ENCODE measurements around the gene ARHGAP30. TPM values are rescaled to one million over a fixed set of nuclear protein-coding genes. Genes with fewer than 3 reads are reported as not detected.
"Not testable (repeated sequence)": the region's sequence is repeated elsewhere in the genome, so short reads cannot be mapped to it uniquely, and the experiment has no call there.

Gene ARHGAP30
- polyA plus RNA-seq, 12 donors, result 1.8 to 12.9 (median 2.9) TPM; not detected in 1

DNA sequence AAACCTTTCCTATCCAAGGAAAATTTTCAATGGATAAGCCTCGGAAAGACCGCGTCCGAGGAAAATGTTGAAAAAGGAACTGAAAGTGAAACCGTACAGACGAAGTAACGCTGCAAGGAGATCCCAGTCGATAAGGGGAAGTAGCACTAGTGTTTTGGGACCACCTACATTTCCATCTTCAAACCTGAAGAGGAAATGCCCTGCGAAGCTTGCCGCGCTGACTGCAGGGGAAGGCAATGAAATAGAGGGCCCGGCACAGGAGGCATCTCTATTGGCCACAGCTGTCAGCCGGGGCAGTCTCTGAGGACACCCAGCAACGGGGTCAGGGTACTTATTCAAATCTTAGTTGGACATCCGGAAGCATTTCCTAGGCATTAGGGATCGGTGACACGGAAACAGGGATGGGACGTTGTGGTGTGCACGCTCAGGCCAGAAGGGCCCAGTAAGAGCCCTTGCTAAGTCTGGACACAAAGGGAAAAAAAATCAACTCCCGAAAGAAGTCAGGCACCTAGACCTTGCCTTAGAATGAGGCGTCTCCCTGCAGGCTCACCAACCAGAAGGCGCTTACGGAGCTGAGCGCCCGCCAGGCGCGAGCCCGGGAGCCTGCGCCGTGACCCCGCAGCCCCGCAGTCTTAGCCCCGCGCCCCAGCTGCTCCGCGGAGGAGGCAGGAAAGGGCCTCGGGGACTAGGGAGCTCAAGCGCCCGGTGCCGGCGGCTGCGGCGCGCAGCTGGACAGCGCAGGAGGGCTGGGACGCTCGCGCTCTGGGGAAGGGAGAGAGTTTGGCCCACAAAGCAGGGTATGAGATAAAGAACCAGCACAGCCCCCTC, 24.6 kb downstream of the ARHGAP30 start:
- DNase-seq, result peak; percentile 61

DNA sequence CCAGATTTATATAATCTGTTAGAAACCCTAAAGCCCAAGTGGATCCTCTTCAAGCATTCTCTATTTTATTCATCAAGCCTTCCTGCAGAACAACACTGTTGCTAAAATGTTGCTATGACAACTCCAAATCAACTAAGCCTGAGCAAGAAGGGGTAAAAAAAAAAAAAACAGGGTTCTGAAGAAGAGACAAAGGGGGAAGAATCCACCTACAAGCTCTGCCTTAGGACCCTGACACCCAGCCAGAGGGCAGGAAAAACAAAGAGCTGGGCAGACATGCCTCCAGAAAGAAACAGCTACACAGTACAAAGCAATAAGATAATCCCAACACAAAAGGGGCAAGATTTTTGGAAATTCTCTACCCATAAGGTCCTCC, 25.2 kb downstream of the ARHGAP30 start:
- DNase-seq, result no peak

DNA sequence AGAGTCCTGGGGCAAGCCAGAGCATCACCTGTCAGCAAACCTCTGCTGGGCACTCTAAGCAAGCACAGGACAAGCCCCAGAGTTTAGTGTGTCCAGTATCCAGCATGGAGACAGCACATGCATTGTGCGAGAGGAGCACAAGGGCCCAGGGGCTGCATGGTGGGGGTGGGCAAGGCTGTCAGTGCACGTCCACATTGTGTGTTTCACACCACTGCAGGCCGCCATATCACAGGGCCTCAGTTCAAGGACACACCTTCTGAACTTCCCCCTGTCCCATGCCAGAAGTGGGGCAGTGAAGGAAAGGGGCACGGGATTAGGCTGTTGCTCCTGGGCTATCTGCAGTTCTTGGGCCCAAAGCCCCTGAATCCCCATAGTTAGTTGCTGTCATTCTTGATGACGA, 30.1 kb downstream of the ARHGAP30 start:
- DNase-seq, result no peak

DNA sequence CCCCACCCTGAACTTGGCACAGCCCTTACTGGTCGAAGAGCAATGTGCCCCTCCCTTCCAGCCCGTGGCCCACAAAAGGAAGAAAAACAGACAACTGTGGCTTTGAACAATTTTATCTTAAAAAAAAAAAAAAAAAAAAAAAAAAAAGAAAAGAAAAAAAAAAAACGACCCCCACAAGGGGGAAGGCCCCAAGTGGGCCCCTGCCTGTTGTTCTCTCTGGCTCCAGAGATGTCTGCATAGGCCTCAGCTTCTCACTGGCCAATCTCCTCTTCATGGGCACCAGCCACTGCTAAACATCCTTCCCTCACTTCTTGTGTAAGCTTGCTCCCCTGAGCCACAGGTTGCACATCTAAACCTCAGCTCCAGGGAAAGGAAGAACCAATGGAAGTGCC, 30.5 kb downstream of the ARHGAP30 start:
- DNase-seq, result no peak

DNA sequence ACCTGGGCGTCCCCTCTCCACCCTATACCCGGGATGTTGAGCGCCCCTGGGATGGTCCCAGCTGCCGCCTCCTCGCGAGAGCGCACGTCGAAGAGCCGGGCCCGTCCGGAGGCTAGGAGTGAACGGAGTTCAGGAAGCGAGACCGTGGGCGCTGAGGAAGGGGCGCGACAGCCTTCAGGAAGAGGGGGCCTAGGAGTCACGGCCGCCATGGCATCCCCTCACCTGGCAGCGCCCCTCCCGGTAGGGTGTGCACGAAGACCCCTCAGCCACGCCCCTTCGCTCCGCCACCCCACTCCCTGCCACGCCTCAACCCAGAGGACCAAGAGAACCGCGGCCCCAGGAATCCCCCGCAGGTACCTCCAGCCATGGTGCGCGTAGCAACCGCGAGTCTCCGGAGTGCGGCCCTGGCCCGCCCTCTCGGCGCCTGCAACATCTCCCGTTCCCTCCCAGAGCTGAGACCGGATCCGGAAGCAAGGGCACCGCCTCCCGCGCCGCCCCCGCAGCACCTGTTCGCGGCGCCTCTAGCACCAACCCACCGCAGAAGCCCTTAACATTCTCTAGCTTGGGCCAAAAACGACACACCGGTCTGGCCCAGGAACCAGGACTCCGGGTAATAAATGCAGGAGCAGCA, 31.1 kb downstream of the ARHGAP30 start, which contains the start of gene TSTD1:
TSS of gene TSTD1 (minus strand) at position 442 of the 631 bp plus-strand sequence. CDS start at position 367, 75 bp downstream.
- DNase-seq, result no peak

DNA sequence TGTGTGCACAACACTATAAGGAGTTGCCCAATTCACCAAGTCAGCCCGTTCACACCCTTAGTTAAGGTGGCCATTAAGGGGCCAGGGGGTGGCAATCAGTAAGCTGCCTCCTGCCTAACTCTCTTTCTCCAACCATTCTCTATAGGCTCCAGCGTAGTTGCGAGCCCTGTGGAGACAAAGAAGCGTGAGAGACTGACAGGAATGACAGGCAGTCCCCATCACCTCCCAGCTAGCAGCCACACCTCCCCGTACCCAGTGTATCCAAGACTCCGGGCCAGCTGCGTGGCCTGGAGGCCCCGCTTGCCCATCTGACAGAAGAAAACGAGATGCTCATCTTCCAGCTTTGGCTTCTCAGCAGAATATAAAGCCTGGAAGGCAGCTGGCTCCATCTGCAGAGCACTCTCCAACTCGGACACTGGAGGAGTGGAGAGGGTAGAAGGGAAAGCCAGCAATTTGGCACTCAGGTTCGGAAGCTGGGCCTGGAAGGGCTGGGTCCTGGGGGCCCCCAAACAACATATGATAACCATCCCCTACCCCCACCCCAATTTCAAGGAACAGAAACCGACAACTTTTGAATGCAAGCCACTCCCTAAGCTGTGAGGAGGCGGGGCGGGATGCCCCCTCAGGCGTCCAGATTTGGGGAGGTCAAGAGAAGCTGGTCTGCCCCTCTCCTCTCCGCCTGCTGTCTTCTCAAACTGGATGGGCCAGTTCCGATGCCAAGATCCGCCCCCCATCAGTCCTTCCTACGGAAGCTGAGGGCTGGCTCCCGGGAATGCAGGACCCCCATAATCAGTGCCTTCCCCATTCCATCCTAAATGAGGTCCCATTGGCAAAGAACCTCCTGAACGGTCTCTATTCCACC, 31.8 kb downstream of the ARHGAP30 start:
- no peak for DNase-seq

DNA sequence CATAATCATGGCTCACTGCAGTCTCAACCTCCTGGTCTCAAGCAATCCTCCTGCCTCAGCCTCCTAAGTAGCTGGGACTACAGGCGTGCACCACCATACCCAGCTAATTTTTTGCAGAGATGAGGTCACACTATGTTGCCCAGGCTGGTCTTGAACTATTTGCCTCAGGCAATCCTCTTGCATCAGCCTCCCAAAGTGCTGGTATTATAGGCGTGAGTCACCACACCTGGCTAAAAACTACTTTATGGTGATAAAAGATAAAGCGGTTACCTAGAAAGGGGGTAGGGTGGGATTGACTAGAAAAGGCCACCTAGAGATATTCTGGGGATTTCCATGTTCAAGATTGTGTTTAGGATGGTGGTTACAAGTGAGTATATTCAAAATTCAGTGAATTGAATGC, 35.9 kb downstream of the ARHGAP30 start:
- DNase-seq, result no peak

DNA sequence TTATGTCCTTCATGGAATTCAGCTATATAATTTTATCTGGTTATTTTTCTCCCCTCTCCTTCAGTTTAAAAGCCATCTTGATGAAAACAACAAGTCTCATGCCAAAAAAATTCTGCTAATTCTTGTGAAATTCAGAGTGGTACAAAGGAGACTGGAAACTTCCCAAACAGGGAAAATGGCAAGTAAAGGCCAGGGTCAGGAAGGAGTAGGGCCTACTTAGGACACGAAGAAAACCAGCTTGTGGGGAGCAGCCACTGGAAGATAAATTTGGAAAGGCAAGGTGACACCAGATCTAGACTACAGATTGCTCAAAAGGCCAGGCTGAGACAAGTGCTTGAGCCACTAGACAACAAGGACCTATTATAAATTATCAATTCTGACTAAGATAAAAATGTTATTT, 37.3 kb downstream of the ARHGAP30 start:
- DNase-seq, result no peak

DNA sequence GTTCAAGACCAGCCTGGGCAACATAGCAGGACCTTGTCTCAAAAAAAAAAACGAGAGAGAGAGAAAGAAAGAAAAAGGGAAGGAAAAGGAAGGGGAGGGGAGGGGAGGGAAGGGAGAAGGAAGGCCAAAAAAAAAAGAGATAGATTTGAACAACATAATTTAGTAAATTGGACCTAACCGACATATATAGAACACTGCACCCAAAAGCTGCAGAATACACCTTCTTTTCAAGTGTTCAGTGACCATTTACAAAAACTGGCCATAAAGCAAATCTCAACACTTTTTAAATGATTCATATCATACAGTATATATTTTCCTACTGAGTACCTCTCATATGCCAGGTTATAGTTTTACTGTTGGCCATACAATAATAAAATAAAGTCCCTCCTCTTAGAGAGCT, 37.8 kb downstream of the ARHGAP30 start:
- DNase-seq, result no peak

DNA sequence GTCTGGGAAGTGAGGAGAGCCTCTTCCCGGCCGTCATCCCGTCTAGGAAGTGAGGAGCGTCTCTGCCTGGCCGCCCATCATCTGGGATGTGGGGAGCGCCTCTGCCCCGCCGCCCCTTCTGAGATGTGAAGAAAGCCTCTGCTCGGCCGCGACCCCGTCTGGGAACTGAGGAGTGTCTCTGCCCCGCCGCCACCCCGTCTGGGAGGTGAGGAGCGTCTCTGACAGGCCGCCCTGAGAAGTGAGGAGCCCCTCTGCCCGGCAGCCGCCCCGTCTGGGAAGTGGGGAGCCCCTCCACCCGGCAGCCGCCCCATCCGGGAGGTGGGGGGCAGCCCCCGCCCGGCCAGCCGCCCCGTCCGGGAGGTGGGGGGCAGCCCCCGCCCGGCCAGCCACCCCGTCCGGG, 40.2 kb downstream of the ARHGAP30 start:
- DNase-seq, result not testable (repeated sequence)

DNA sequence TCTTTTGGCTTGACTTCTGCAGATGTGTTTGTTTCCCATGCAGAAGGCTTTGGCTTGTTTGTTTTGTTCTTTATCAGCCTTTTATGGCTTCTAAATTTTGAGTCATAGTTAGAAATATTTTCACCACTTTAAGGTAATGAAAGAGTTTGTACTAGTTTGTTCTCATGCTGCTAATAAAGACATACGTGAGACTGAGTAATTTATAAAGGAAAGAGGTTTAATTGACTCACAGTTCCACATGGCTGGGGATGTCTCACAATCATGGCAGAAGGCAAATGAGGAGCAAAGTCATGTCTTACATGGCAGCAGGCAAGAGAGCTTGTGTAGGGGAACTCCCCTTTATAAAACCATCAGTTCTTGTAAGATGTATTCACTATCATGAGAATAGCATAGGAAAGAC, 42.7 kb downstream of the ARHGAP30 start:
- DNase-seq, result not testable (repeated sequence)

DNA sequence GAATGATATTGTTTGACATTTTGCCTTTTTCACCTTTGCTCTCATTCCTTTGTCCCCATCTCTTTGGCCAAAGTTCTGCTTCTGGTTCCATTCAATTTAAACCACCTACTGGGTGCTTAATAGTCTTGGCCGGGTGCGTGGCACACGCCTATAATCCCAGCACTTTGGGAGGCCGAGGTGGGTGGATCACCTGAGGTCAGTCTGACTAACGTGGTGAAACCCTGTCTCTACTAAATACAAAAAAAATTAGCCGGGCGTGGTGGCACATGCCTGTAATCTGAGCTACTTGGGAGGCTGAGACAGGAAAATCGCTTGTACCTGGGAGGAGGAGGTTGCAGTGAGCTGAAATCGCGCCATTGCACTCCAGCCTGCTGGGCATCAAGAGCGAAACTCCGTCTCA, 47.3 kb downstream of the ARHGAP30 start:
- not testable (repeated sequence) for DNase-seq

DNA sequence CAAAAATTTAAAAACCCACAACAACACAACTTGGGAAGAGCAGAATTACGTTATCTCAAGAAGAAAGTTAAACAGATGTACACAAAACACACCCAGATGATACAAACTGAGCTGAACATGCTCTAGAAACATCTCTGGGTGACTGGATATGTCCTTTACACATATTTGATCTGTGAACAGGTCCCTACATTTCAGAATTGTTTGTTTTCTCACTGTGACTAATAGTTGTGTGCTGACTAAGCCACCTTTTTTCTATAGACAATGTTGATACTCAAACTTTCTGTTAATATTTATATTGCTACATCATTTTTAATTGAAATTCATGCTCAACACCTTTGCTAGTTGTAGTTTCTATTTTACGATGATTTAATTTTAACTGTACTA, 47.7 kb downstream of the ARHGAP30 start:
- no peak for DNase-seq

DNA sequence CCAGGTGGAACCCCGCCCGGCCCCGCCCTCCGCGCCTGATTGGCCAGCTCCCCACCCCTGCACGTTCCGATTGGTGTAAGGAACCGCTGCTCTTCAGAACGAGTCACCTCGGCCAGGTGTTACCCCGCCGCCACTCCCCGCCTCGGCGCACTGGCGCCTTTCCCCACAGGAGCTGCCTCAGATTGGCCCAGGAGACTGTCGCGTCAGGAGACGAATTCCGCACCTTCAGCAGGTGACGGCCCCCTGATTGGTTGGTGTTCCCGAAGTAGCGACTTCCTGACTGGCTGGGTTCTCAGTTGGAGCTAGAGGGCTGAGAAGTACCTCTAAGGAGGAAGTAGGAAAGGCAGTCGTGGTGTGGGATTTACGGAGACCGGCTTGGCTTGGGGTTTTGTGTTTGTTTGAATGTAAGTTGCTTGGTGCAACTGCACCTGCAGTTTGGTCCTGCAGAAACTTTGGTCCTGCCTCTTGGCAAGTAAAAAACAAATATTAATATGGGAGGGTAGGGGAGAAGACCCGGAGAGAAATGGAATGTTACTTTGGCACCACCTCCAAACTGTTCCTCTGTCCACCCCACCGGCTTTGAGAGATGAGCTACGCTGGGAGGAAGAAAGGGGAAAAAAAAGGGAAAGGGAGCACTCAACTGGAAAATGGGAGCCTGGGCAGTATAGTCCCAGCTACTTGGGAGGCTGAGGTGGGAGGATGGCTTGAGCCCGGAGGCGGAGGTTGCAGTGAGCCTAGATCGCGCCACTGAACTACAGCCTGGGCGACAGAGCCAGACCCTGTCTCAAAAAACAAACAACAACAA, 48.3 kb downstream of the ARHGAP30 start:
- DNase-seq, result no peak

DNA sequence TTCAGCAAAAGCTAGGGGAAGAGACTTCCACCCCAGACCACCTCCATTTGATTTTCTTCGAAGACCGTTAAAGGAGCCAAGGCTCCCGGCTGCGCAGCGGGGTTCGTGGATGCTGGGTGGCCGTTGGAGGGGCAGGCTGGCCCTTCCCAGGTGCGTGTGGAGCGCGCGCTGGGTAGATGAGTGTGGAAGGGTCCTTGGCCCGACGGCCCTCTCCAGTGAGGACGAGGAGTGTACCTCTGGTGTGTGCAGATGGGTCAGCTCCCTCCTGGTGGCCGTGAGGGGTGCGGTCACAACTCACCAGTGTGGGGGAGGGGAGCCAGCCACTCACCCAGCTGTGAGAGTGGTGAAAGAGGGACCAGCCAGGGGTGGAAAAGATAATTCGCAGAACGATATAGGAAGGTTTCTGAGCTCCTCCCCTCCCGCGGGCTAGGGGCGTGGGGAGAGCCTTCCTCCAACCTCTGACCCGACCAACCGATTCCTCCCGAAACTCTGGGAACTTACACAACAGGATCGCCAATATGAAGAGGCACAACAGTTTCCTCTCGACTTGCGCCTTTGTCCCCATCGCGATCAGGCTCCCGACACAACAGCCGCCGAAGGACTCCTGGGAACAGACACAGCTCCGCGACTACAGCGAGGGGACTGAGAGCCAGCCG, 49.1 kb downstream of the ARHGAP30 start, which contains the start of gene F11R:
TSS of gene F11R (minus strand) at position 644 of the 656 bp plus-strand sequence. CDS start at position 565, 79 bp downstream.
- DNase-seq, result no peak

DNA sequence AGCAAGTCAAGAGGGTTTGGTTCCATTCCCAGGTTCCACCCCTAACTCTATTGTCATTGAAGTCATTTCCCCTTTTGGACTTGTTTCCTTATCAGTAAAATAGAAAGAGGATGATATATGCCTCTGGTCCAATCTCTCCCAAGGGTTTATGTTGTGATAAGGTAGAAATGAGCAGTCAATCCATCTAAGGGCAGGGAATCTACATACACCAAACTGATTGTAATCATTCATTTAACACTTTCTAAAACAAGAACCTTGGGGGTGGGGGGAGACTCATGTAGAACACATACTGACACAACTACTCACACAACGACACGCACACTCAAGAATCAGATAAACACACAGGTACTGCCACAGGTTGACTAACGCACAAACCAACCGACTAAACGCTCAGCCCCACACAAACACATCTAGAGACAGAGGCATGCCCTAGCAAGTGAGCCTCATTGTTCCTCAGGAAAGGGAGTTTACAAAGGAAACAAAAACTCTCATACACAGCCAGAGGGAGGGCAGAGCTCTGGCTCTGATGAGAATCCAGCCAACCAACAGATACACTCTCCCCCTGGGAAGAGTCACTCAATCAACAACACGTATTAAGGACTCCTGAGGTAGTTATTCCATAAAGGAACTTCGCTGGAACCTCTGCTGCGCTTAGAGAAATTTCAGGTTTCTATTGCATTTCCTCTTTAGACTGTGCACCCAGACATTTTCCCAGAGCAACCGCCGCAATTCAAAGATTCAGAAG, 49.8 kb downstream of the ARHGAP30 start:
- DNase-seq, result no peak

DNA sequence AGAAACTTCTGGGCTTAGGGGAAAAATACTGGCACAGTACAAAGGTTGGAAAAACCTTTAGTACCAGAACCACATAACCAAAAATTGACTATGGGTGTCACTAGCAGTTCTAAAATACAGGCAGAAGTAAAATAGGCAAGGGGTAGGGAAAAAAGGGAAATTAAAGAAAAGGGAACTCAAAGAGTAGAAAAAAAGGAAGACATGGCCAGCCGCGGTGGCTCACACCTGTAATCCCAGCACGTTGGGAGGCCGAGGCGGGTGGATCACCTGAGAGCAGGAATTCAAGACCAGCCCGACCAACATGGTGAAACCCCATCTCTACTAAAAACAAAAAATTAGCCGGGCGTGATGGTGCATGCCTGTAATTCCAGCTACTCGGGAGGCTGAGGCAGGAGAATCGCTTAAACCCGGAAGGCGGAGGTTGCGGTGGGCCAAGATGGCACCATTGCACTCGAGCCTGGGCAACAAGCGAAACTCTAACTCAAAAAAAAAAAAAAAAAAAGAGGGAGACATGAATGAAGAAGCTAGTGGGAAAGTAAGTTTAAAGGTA, 50.5 kb downstream of the ARHGAP30 start:
- not testable (repeated sequence) for DNase-seq

DNA sequence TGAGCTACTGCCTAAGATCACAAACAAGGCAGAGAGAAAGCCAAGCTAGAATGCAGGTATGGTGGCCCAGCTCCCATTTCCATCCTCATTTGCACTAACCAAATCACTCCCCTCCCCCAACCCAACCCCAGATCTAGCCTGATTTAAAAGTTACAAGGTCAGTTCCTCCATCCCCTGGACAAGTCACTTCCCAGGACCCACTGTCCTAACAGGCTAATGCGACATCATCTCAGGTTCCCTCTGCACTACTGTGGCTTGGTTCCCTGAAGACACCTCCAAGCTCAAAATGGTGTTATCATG, 51.1 kb downstream of the ARHGAP30 start:
- no peak for DNase-seq

DNA sequence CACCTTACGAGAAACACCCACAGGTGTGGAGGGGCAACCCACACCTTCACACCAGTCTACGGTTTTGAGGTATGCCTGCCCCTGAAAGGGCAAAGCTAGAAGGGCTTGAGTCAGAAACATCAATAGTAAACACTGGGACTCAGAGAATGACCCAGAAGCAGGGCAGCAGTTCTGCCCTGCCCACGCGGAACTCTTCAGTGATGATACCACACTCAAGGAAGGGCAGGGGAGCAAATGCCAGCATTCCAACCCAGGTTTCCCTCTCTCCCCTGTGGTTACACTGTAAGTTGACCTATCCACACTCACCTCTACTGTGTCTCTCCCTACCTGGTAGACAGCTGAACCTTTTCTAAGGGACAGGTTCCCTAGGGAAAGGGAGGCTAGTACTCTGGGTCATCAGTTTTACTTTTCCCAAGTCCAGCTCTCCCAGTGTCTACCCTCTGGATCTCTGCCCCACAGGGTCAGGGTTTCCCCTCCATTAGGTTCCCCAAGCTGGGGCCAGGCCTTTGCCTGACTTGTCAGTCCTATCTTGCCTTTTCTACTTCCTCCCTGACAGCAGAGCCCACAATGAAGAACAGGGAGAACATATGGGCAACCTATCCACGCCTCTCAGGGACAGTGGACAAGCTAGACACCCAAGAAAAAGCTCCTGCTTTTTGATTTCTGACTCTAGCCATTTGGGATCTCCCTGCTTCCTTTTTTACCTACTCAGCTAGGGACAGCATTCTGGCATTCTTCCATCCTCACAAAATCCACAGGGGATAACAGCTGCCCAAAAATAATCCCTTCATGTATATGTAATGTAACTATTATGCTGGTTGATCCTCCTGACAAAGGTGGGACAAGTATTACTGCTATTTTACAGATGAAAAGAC, 51.7 kb downstream of the ARHGAP30 start:
- no peak for DNase-seq
